ENCODE data around the gene ZC3H8. TPM values are rescaled to one million over a fixed set of nuclear protein-coding genes. Genes with fewer than 3 reads are reported as not detected.

ZC3H8 gene
- polyA plus RNA-seq, 2 of the 4 experiments (the other 2 are of a cell fraction): 13.2 to 20.2 TPM

DNA sequence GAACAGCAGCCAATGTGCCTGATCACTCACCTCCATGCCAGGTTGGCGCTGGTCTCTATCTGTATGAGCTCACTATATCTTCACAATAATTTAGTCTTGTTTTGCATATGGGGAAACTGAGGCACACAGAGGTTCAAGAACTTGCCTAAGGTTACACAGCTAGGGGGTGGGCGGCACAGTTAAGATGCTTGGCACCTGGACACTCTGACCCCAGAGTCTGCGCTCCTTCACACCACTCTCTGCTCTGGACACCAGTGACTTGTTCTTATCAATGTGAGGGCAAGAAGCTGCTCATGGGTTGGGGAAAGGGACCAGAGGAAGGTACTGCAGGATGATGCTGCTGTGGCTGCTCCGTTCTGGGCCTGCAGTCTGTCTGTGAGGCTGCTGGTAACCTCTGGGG, 89.5 kb downstream of the ZC3H8 start:
- ChIA-PET CTCF (no interaction called here), POLR2A (no interaction called here)
- no peak overlapping the region for H3K27ac ChIP-seq
- TF ChIP-seq ZSCAN20 (CRISPR knock-in tag; IDR thresholded peaks at IDR 0.05) (no peak), ELK1 (IDR thresholded peaks at IDR 0.05; ENCODE audit: low read depth, low read length) (no peak), ZC3H11A (IDR thresholded peaks at IDR 0.05) (no peak), FOSL2 (IDR thresholded peaks at IDR 0.05) (no peak), FOSL2 (CRISPR knock-in tag; IDR thresholded peaks at IDR 0.05) (no peak), HOXA7 (CRISPR knock-in tag; IDR thresholded peaks at IDR 0.05) (no peak), TFCP2L1 (CRISPR knock-in tag; IDR thresholded peaks at IDR 0.05) (no peak), ZFP36 (IDR thresholded peaks at IDR 0.05; ENCODE audit: borderline replicate concordance, partially characterized antibody) (no peak), BCL3 (IDR thresholded peaks at IDR 0.05) (no peak), EHF (CRISPR knock-in tag; IDR thresholded peaks at IDR 0.05) (no peak), EP300 (IDR thresholded peaks at IDR 0.05) (no peak), HOXB5 (CRISPR knock-in tag; IDR thresholded peaks at IDR 0.05) (no peak), SREBF2 (IDR thresholded peaks at IDR 0.05) (no peak), HDAC2 (IDR thresholded peaks at IDR 0.05) (no peak), BHLHE40 (IDR thresholded peaks at IDR 0.05; ENCODE audit: low read depth, low read length) (no peak), RCOR1 (IDR thresholded peaks at IDR 0.05; ENCODE audit: low read depth, low read length) (no peak), NPAS2 (CRISPR knock-in tag; IDR thresholded peaks at IDR 0.05; ENCODE audit: borderline replicate concordance) (no peak)
- TF ChIP-seq, protein P1, sequence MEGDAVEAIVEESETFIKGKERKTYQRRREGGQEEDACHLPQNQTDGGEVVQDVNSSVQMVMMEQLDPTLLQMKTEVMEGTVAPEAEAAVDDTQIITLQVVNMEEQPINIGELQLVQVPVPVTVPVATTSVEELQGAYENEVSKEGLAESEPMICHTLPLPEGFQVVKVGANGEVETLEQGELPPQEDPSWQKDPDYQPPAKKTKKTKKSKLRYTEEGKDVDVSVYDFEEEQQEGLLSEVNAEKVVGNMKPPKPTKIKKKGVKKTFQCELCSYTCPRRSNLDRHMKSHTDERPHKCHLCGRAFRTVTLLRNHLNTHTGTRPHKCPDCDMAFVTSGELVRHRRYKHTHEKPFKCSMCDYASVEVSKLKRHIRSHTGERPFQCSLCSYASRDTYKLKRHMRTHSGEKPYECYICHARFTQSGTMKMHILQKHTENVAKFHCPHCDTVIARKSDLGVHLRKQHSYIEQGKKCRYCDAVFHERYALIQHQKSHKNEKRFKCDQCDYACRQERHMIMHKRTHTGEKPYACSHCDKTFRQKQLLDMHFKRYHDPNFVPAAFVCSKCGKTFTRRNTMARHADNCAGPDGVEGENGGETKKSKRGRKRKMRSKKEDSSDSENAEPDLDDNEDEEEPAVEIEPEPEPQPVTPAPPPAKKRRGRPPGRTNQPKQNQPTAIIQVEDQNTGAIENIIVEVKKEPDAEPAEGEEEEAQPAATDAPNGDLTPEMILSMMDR (IDR thresholded peaks at IDR 0.05): no peak
- FAIRE-seq (no peak), DNase-seq (ENCODE audit: low read depth in 1 of 2, low spot score in 1 of 2) (no peak), ATAC-seq (no peak)
- H3K4me1 ChIP-seq: no peaks in the 10 kb centered on the region
- no peak overlapping the region for H3K4me3 ChIP-seq
- WGBS (ENCODE audit: missing lambda C conversion rate): 59% methylated on average over 4 of the region's 4 CpGs
- no peak overlapping the region for H3K4me2 ChIP-seq
- no peaks in the 10 kb centered on the region for H3K9me3 ChIP-seq

DNA sequence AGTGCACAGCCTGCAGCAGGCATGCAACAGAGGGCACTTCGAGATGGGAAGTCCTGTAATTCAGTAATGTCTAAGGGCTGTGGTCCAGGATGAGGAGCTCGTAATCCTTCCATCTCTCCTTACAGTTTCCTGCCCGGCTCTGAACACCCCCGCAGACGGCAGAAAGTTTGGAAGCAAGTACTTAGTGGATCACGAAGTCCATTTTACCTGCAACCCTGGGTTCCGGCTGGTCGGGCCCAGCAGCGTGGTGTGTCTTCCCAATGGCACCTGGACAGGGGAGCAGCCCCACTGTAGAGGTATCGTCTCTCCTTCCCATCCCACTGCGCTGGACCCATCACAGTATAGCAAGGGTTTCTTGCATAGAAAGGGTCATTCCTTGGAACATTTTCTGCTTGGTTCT, 90.0 kb downstream of the ZC3H8 start:
- Histone ChIP-seq H3K4me3 (no peak overlapping the region), H3K4me1 (no peaks in the 10 kb centered on the region), H3K9me3 (no peaks in the 10 kb centered on the region), H3K4me2 (no peak overlapping the region), H3K27ac (no peak overlapping the region)
- ChIA-PET POLR2A (no interaction called here), CTCF (no interaction called here)
- no peak for ATAC-seq
- no peak for DNase-seq (ENCODE audit: low read depth in 1 of 2, low spot score in 1 of 2)
- FAIRE-seq: no peak
- TF ChIP-seq GATA3 (IDR thresholded peaks at IDR 0.05; ENCODE audit: borderline replicate concordance) (no peak), MAX (IDR thresholded peaks at IDR 0.05) (no peak), HMGXB4 (CRISPR knock-in tag; IDR thresholded peaks at IDR 0.05; ENCODE audit: borderline replicate concordance) (no peak), HDAC2 (IDR thresholded peaks at IDR 0.05) (no peak), RARB (CRISPR knock-in tag; IDR thresholded peaks at IDR 0.05) (no peak), CHD2 (IDR thresholded peaks at IDR 0.05; ENCODE audit: low read length, partially characterized antibody) (no peak)
- WGBS (ENCODE audit: missing lambda C conversion rate): 85% methylated on average over 11 of the region's 11 CpGs

Measured in A549 (cell line).